ENCODE measurements around the gene AAMP. TPM values are rescaled to one million over a fixed set of nuclear protein-coding genes. Genes with fewer than 3 reads are reported as not detected.

AAMP gene
- total and polyA plus RNA-seq, 7 donors = 52.7 to 120 (median 70.6) TPM

- no peak overlapping the region for H3K4me3 ChIP-seq
- ATAC-seq (no peak), DNase-seq (no peak)
- intact Hi-C loops (cut with DNase I) = no loop called here
- H3K36me3 ChIP-seq (ENCODE audit: insufficient read depth in 1 of 2, low read depth in 1 of 2) = peaks cover 28 to 100% of the 10 kb centered on the region in 2 donors
- peaks cover 21% of the 10 kb centered on the region for H3K4me1 ChIP-seq
- WGBS, 3 donors = 88 to 96% (median 92%) methylated on average over 4 of the region's 4 CpGs
- H3K27me3 ChIP-seq (ENCODE audit: insufficient read depth in 3 of 3, low read length in 2 of 3) = no peaks in the 10 kb centered on the region
- H3K27ac ChIP-seq = no peak overlapping the region
- no peak for TF ChIP-seq CTCF (IDR thresholded peaks at IDR 0.05)
- no peaks in the 10 kb centered on the region for H3K9me3 ChIP-seq
These were observed 36.4 kb downstream of the AAMP start for GRCh38 chr2:218233543-218233942.

GRCh38 chr2:218230882-218231281 lies 39.1 kb downstream of the AAMP start:
- peaks cover 23% of the 10 kb centered on the region for H3K4me1 ChIP-seq
- no peak overlapping the region for H3K4me3 ChIP-seq
- no peak for DNase-seq
- H3K27me3 ChIP-seq (ENCODE audit: insufficient read depth in 3 of 3, low read length in 2 of 3) = no peaks in the 10 kb centered on the region
- peaks cover 26 to 100% of the 10 kb centered on the region in 2 donors for H3K36me3 ChIP-seq (ENCODE audit: insufficient read depth in 1 of 2, low read depth in 1 of 2)
- TF ChIP-seq CTCF (IDR thresholded peaks at IDR 0.05) = no peak
- 4 to 18% (median 5%) methylated on average over 1 of the region's 1 CpG for whole genome bisulfite sequencing, 3 donors
- ATAC-seq = no peak
- H3K27ac ChIP-seq = no peak overlapping the region
- H3K9me3 ChIP-seq = no peaks in the 10 kb centered on the region
- intact Hi-C loops (cut with DNase I) = no loop called here

GRCh38 chr2:218229851-218230250 lies 40.1 kb downstream of the AAMP start:
- H3K4me3 ChIP-seq = no peak overlapping the region

GRCh38 chr2:218229239-218229638 lies 40.7 kb downstream of the AAMP start:
- no peaks in the 10 kb centered on the region for H3K9me3 ChIP-seq
- H3K4me3 ChIP-seq = no peak overlapping the region
- peak overlapping the region; percentile 39 for H3K27ac ChIP-seq
- 44 to 63% (median 51%) methylated on average over 3 of the region's 3 CpGs for WGBS, 3 donors
- H3K4me1 ChIP-seq = peaks cover 38% of the 10 kb centered on the region
- no peak for DNase-seq
- intact Hi-C loops (cut with DNase I) = no loop called here
- no peak for TF ChIP-seq CTCF (IDR thresholded peaks at IDR 0.05)
- ATAC-seq = peak in 2 of 4 donors; percentile 53 to 56
- no peaks in the 10 kb centered on the region for H3K27me3 ChIP-seq (ENCODE audit: insufficient read depth in 3 of 3, low read length in 2 of 3)
- H3K36me3 ChIP-seq (ENCODE audit: insufficient read depth in 1 of 2, low read depth in 1 of 2) = peaks cover 22 to 100% of the 10 kb centered on the region in 2 donors

More at GRCh38 chr2:218229851-218230250, 40.1 kb downstream of the AAMP start:
- 92 to 97% (median 93%) methylated on average over 4 of the region's 4 CpGs for WGBS, 3 donors
- TF ChIP-seq CTCF (IDR thresholded peaks at IDR 0.05) = no peak
- intact Hi-C loops (cut with DNase I) = no loop called here
- Histone ChIP-seq H3K27ac (no peak overlapping the region), H3K36me3 (ENCODE audit: insufficient read depth in 1 of 2, low read depth in 1 of 2) (peaks cover 21 to 100% of the 10 kb centered on the region in 2 donors), H3K27me3 (ENCODE audit: insufficient read depth in 3 of 3, low read length in 2 of 3) (no peaks in the 10 kb centered on the region), H3K4me1 (peaks cover 32% of the 10 kb centered on the region), H3K9me3 (no peaks in the 10 kb centered on the region)
- DNase-seq = no peak
- ATAC-seq = no peak

Measured in psoas muscle (tissue), 8 donors.